HG02642 (cell line): ENCODE data around the gene SPSB4.

ENCODE experiments used
- ATAC-seq: cut with Tn5 transposase; IDR thresholded peaks from one replicate; pipeline ENCODE4 v1.9.1; 2021; ENCODE audit warnings: mild to moderate bottlenecking; ENCODE audit not compliant: unreplicated experiment, poor library complexity

The SPSB4 gene

GRCh38 chr3:141072950-141073349 lies 21.8 kb downstream of the SPSB4 start:
- ATAC-seq, result no peak

- no peak for ATAC-seq
Measured at GRCh38 chr3:141073580-141073979, 22.4 kb downstream of the SPSB4 start.

GRCh38 chr3:141074529-141074928 lies 23.4 kb downstream of the SPSB4 start:
- no peak for ATAC-seq

- no peak for ATAC-seq
Measured at GRCh38 chr3:141076036-141076773, 25.1 kb downstream of the SPSB4 start.

- ATAC-seq, result no peak
Measured at GRCh38 chr3:141076797-141077571, 25.8 kb downstream of the SPSB4 start.

GRCh38 chr3:141077631-141078030 lies 26.5 kb downstream of the SPSB4 start:
- ATAC-seq, result no peak

- ATAC-seq, result no peak
Measured at GRCh38 chr3:141078200-141078599, 27.1 kb downstream of the SPSB4 start.

- no peak for ATAC-seq
Measured at GRCh38 chr3:141080431-141080830, 29.3 kb downstream of the SPSB4 start.

- ATAC-seq, result no peak
Measured at GRCh38 chr3:141081141-141081795, 30.1 kb downstream of the SPSB4 start.

- ATAC-seq, result no peak
Measured at GRCh38 chr3:141082064-141082463, 30.9 kb downstream of the SPSB4 start.

- no peak for ATAC-seq
Measured at GRCh38 chr3:141083226-141083625, 32.1 kb downstream of the SPSB4 start.

- no peak for ATAC-seq
Measured at GRCh38 chr3:141083836-141084649, 32.9 kb downstream of the SPSB4 start.

- no peak for ATAC-seq
Measured at GRCh38 chr3:141085343-141086070, 34.4 kb downstream of the SPSB4 start.

GRCh38 chr3:141086188-141086587 lies 35.0 kb downstream of the SPSB4 start:
- no peak for ATAC-seq

- ATAC-seq, result no peak
Measured at GRCh38 chr3:141087076-141087777, 36.1 kb downstream of the SPSB4 start.

GRCh38 chr3:141087778-141088130 lies 36.6 kb downstream of the SPSB4 start:
- ATAC-seq, result no peak

- no peak for ATAC-seq
Measured at GRCh38 chr3:141089339-141090152, 38.4 kb downstream of the SPSB4 start.

GRCh38 chr3:141091426-141091825 lies 40.3 kb downstream of the SPSB4 start:
- ATAC-seq, result no peak
